ENCODE data around the gene KIF5A. TPM values are rescaled to one million over a fixed set of nuclear protein-coding genes. Genes with fewer than 3 reads are reported as not detected.

The KIF5A gene
- total RNA-seq, 1 donor: 0.72 TPM

DNA sequence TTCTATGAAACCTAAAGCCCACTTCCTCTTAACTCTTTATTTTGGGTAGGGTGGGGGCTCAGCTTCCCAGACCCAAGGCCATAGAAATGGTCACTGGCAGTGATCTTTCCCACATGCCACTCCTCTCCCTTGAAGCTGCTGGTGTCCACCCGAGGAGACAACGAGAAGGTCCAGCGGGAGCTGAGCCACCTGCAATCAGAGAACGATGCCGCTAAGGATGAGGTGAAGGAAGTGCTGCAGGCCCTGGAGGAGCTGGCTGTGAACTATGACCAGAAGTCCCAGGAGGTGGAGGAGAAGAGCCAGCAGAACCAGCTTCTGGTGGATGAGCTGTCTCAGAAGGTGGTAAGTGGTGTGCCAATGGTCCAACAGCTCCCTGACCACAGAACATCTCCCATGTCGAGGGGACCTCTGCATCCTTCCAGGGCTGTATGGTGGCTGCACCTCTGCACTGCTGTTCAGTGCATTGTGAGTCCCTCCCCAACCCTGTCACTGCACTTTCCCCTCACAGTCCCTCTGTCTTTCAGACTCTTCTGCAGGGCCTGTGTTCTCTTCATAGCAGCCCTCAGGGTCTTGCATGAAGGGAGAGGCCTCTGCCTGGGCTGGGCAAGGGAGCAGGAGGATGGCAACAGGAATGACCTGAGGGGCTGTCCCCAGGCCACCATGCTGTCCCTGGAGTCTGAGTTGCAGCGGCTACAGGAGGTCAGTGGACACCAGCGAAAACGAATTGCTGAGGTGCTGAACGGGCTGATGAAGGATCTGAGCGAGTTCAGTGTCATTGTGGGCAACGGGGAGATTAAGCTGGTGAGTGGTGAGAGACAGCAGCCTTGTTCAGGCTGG, 22.3 kb downstream of the KIF5A start:
- no peak for TF ChIP-seq CTCF (IDR thresholded peaks at IDR 0.05; ENCODE audit: insufficient read depth, low read length)
- no peak for DNase-seq (ENCODE audit: low read depth)
- H3K4me3 ChIP-seq (ENCODE audit: low read depth, low read length): no peak overlapping the region

- H3K4me3 ChIP-seq (ENCODE audit: low read depth, low read length): no peak overlapping the region
- no peak for DNase-seq (ENCODE audit: low read depth)
- no peak for TF ChIP-seq CTCF (IDR thresholded peaks at IDR 0.05; ENCODE audit: insufficient read depth, low read length)
Observed at GRCh38 chr12:57574795-57575194, 25.0 kb downstream of the KIF5A start.

DNA sequence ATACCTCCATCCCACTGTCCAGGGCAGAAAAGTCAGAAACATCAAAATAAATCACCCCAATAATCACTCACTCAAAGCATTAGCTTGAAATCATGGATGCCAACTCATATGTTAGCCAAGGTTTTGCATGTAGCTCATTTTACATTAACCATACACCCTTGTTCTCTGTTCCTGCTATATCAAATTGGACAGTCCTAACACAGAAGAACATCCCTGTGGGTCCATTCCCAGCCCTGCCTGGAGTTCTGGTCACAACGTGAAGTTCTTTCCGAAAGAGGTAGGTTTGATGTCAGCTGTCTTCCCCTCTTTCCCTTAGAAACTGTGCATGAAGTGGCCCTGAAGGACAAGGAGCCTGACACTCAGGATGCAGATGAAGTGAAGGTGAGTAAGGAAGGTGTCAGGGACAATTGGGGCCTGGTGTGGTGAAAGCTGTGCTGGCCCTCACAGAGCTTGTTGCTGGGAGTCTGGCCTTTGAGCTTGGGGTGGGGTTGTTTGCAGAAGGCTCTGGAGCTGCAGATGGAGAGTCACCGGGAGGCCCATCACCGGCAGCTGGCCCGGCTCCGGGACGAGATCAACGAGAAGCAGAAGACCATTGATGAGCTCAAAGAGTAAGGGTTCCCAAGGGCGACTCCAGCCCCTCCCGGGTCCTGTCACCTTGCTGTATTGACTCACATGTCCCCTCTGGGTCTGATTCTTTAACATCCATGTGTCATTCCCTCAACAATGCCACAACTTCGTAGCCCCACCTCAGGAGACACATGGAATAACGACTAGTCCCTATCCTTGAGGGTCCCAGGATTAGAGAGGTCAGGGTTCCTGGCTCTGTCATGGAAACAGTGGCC, 26.1 kb downstream of the KIF5A start:
- no peak overlapping the region for H3K4me3 ChIP-seq (ENCODE audit: low read depth, low read length)
- no peak for DNase-seq (ENCODE audit: low read depth)
- no peak for TF ChIP-seq CTCF (IDR thresholded peaks at IDR 0.05; ENCODE audit: insufficient read depth, low read length)

DNA sequence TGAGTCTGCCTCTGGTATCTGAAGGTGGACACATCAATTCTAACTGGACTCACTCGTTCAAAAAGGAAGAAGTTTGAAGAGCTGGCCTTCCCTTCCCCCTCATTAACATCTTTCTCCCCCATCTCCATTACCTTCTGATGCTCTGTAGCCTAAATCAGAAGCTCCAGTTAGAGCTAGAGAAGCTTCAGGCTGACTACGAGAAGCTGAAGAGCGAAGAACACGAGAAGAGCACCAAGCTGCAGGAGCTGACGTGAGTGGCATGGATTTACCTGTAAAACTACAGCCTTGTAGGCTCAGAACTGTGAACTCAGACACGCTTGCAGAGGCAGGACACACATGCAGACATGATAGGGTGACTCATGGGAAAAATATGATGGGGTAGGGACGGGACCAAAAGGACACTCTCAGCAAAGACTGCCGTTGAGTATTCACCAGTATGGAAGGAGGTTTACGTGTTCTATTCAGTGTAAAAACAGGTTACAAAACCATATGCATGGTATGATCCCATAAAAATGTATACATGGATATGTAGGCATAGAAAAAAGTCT, 26.8 kb downstream of the KIF5A start:
- TF ChIP-seq CTCF (IDR thresholded peaks at IDR 0.05; ENCODE audit: insufficient read depth, low read length): no peak
- no peak for DNase-seq (ENCODE audit: low read depth)
- H3K4me3 ChIP-seq (ENCODE audit: low read depth, low read length): no peak overlapping the region

GRCh38 chr12:57577981-57578758, 28.3 kb downstream of the KIF5A start:
- DNase-seq (ENCODE audit: low read depth): no peak
- no peak for TF ChIP-seq CTCF (IDR thresholded peaks at IDR 0.05; ENCODE audit: insufficient read depth, low read length)
- no peak overlapping the region for H3K4me3 ChIP-seq (ENCODE audit: low read depth, low read length)

- DNase-seq (ENCODE audit: low read depth): no peak
- no peak overlapping the region for H3K4me3 ChIP-seq (ENCODE audit: low read depth, low read length)
- no peak for TF ChIP-seq CTCF (IDR thresholded peaks at IDR 0.05; ENCODE audit: insufficient read depth, low read length)
Observed at GRCh38 chr12:57579011-57579410, 29.2 kb downstream of the KIF5A start.

Measured in fibroblast of the aortic adventitia (primary cell).